GM12878 (cell line): ENCODE data around the gene CNKSR3. TPM values are rescaled to one million over a fixed set of nuclear protein-coding genes. Genes with fewer than 3 reads are reported as not detected.

Source experiments
- ATAC-seq: fragments of 200-7000 bp; cut with Tn5 transposase; 3 replicates; pipeline ENCODE4 v1.9.1; 2020; ENCODE audit warnings: mild to moderate bottlenecking, moderate library complexity
- BruUV-seq: library from RNA; stranded (reverse); fragments of 400-500 nt; replicated peaks from 2 replicates; lab custom pipeline; 2021; lab: Mats Ljungman, UMichigan
- CTCF ChIA-PET: fragments of 300-600 bp; sonication (Branson Sonifier 250); formaldehyde crosslinking; extraction: SDS; loops from one replicate; lab custom pipeline; 2021; ENCODE audit warnings: inconsistent platforms; lab: Yijun Ruan, JAX
- POLR2A ChIA-PET: fragments of 350-600 bp; formaldehyde crosslinking; extraction: SDS; loops from one replicate; lab custom pipeline; 2021; ENCODE audit warnings: inconsistent platforms; lab: Charles Lee
- RAD21 ChIA-PET: fragments of 300-600 bp; sonication (Branson Sonifier 250); formaldehyde crosslinking; loops from one replicate; lab custom pipeline; 2023; ENCODE audit warnings: antibody characterized with exemption; ENCODE audit not compliant: unreplicated experiment; lab: Charles Lee
- SMC1A ChIA-PET: fragments of 300-600 bp; sonication (Branson Sonifier 250); formaldehyde crosslinking; loops from one replicate; lab custom pipeline; 2023; ENCODE audit not compliant: unreplicated experiment, uncharacterized antibody; lab: Charles Lee
- DNase-seq: peaks from one replicate; pipeline ENCODE4 v3.0.0-alpha.2; 2011; ENCODE audit warnings: low read depth, low spot score
- FAIRE-seq: peaks from 3 replicates; lab custom pipeline; 2011; peaks lifted over from hg19 to GRCh38; lab: Jason Lieb, UNC
- H2AFZ ChIP-seq: 2 replicates; pipeline ENCODE4 v1.6.0; 2011; ENCODE audit warnings: low read depth, low read length, control low read depth; ENCODE audit not compliant: control insufficient read depth
- H3K27ac ChIP-seq: 2 replicates; pipeline ENCODE4 v1.5.1; 2011; ENCODE audit warnings: control low read depth; ENCODE audit not compliant: control insufficient read depth, insufficient read depth
- H3K27me3 ChIP-seq, 2 experiments: replicated peaks in 1 of 2; 2 replicates each; pipeline versions ENCODE4 v1.6.0 to v1.6.1; 2011; ENCODE audit warnings: low read length in 1 of 2; ENCODE audit not compliant: control insufficient read depth in 2 of 2, insufficient read depth in 2 of 2
- H3K36me3 ChIP-seq, 2 experiments: 2 replicates each; pipeline ENCODE4 v1.5.1; 2011; ENCODE audit warnings: low read length in 1 of 2; ENCODE audit not compliant: control insufficient read depth in 2 of 2, insufficient read depth in 2 of 2
- H3K4me1 ChIP-seq: 2 replicates; pipeline ENCODE4 v1.6.1; 2011; ENCODE audit warnings: mild to moderate bottlenecking, low read length, moderate library complexity, mixed read lengths; ENCODE audit not compliant: control insufficient read depth, insufficient read depth
- H3K4me2 ChIP-seq: 2 replicates; pipeline ENCODE4 v1.6.0; 2011; ENCODE audit warnings: control low read depth; ENCODE audit not compliant: control insufficient read depth, insufficient read depth
- H3K4me3 ChIP-seq: fragments of 200-600 bp; sonication (generic); 2 replicates; pipeline ENCODE4 v1.5.1; 2016
- H3K79me2 ChIP-seq: 2 replicates; pipeline ENCODE4 v1.6.0; 2011; ENCODE audit warnings: low read length; ENCODE audit not compliant: control insufficient read depth, insufficient read depth
- H3K9ac ChIP-seq: 2 replicates; pipeline ENCODE4 v1.8.0; 2011; ENCODE audit warnings: low read length, control low read depth, mixed read lengths; ENCODE audit not compliant: control insufficient read depth, insufficient read depth
- H3K9me3 ChIP-seq: replicated peaks from 3 replicates; pipeline ENCODE4 v1.5.1; 2011; ENCODE audit warnings: mild to moderate bottlenecking, low read length; ENCODE audit not compliant: control insufficient read depth, insufficient read depth
- H4K20me1 ChIP-seq: 2 replicates; pipeline ENCODE4 v1.6.0; 2011; ENCODE audit not compliant: control insufficient read depth, insufficient read depth
- ATF2 ChIP-seq: IDR thresholded peaks from 2 replicates; pipeline ENCODE4 v1.6.1; 2012; ENCODE audit warnings: low read length, inconsistent platforms
- BMI1 ChIP-seq: fragments of 450-650 bp; IDR thresholded peaks from 2 replicates; pipeline ENCODE4 v1.6.1; 2016; ENCODE audit warnings: mild to moderate bottlenecking, moderate library complexity, borderline replicate concordance
- CEBPB ChIP-seq, 2 experiments: fragments of 150-350 bp in 1 of 2; IDR thresholded peaks; 2 replicates each; pipeline ENCODE4 v1.6.1; 2012 to 2014; ENCODE audit warnings: low read depth in 2 of 2, low read length in 2 of 2, borderline replicate concordance in 1 of 2, inconsistent platforms in 1 of 2
- EGR1 ChIP-seq, 2 experiments: IDR thresholded peaks; 1 replicate in 1 of 2; 2 replicates in 1 of 2; pipeline ENCODE4 v1.6.1; 2011 to 2012; ENCODE audit warnings: low read depth in 2 of 2, low read length in 2 of 2, borderline replicate concordance in 1 of 2, mild to moderate bottlenecking in 1 of 2, moderate library complexity in 1 of 2
- MYB ChIP-seq: fragments of 150-350 bp; IDR thresholded peaks from 2 replicates; pipeline ENCODE4 v1.6.1; 2014; ENCODE audit warnings: mild to moderate bottlenecking, low read depth, low read length, borderline replicate concordance
- MYC ChIP-seq: IDR thresholded peaks from 2 replicates; pipeline ENCODE4 v1.6.1; 2011; ENCODE audit warnings: mild to moderate bottlenecking, low read length, moderate library complexity, inconsistent platforms; ENCODE audit not compliant: insufficient read depth, insufficient replicate concordance, insufficient read length, severe bottlenecking
- NKRF ChIP-seq: fragments of 450-650 bp; conservative IDR thresholded peaks from 2 replicates; pipeline ENCODE4 v1.6.1; 2017; ENCODE audit warnings: mild to moderate bottlenecking, moderate library complexity
- NR2C2 ChIP-seq: IDR thresholded peaks from 2 replicates; pipeline ENCODE4 v1.6.1; 2011; ENCODE audit warnings: borderline replicate concordance, low read depth; ENCODE audit not compliant: control insufficient read depth, insufficient read length
- PKNOX1 ChIP-seq: fragments of 450-650 bp; IDR thresholded peaks from 2 replicates; pipeline ENCODE4 v1.6.1; 2016; ENCODE audit warnings: mild to moderate bottlenecking
- RAD21 ChIP-seq: IDR thresholded peaks from 2 replicates; pipeline ENCODE4 v1.6.1; 2011; ENCODE audit warnings: mild to moderate bottlenecking, low read depth, low read length, moderate library complexity; ENCODE audit not compliant: insufficient read depth
- SMARCA5 ChIP-seq: fragments of 450-650 bp; IDR thresholded peaks from 2 replicates; pipeline ENCODE4 v1.6.1; 2017; ENCODE audit warnings: mild to moderate bottlenecking
- TAF1 ChIP-seq: IDR thresholded peaks from 2 replicates; pipeline ENCODE4 v1.6.1; 2011; ENCODE audit warnings: mild to moderate bottlenecking, low read depth, low read length, borderline replicate concordance
- ZNF207 ChIP-seq: fragments of 450-650 bp; IDR thresholded peaks from 2 replicates; pipeline ENCODE4 v1.6.1; 2014; ENCODE audit warnings: antibody characterized with exemption, mild to moderate bottlenecking, borderline replicate concordance
- ZNF687 ChIP-seq: fragments of 450-650 bp; IDR thresholded peaks from 2 replicates; pipeline ENCODE4 v1.6.1; 2017; ENCODE audit warnings: mild to moderate bottlenecking, moderate library complexity
- WGBS: methylation state at CpG from one replicate; pipeline ENCODE4 v1.1.6; 2016; ENCODE audit warnings: low lambda C conversion rate; ENCODE audit not compliant: insufficient replicate concordance, insufficient coverage; ENCODE audit errors: missing lambda C conversion rate; 5-methylcytosine and 5-hydroxymethylcytosine counted together
- in situ Hi-C: fragments of 300-500 bp; cut with MboI; formaldehyde crosslinking; loops from 9 replicates; pipeline ENCODE4 v1.14.3; 2018; ENCODE audit warnings: mixed read lengths
- intact Hi-C: fragments of 100-400 bp; cut with micrococcal nuclease; formaldehyde crosslinking; loops from one replicate; pipeline ENCODE4 v1.14.2; 2022; ENCODE audit not compliant: unreplicated experiment
- polyA plus RNA-seq, 11 experiments: library from polyadenylated mRNA; depleted of rRNA in 4 of 11; unstranded in 6 of 11; stranded (reverse) in 5 of 11; fragments of >200 nt; fragmentation: Nextera tagmentation in 4 of 11; fragmentation: Illumina TruSeq in 1 of 11; extraction: Ambion mirVana in 4 of 11; extraction: Trizol in 1 of 11; gene quantifications; 1 replicate in 1 of 11; 2 replicates in 10 of 11; pipeline versions ENCODE4 v1.2.1 to v1.2.3, GENCODE V29; 2011 to 2016; ENCODE audit warnings: inconsistent platforms in 2 of 11, missing spikeins in 2 of 11, low read depth in 1 of 11
- total RNA-seq, 4 experiments: library from RNA; depleted of rRNA in 3 of 4; stranded (reverse); fragments of >200 nt in 3 of 4; fragmentation: Illumina TruSeq in 1 of 4; extraction: Trizol in 1 of 4; gene quantifications; 2 replicates each; pipeline versions ENCODE4 v1.2.1 to v1.2.3, GENCODE V29; 2013 to 2021

The CNKSR3 gene
- total and polyA plus RNA-seq, 10 of the 15 experiments (the other 5 are each of a cell fraction or from before 2014, with no cell fraction given) = under 0.01 to 0.48 (median 0.12) TPM; not detected in 2

- ChIA-PET CTCF (interaction anchor here (0.7 to 2.5 kb wide), 11 partner anchors 15 to 299 kb away, joined by 3 to 25 read pairs (median 5); no protein-coding TSS in a partner anchor), RAD21 (interaction anchor here (1.2 to 1.8 kb wide), 2 partner anchors 94 to 214 kb away, joined by 3 to 8 read pairs; no protein-coding TSS in a partner anchor), POLR2A (no interaction called here), SMC1A (interaction anchor here (0.9 to 4.6 kb wide), 7 partner anchors 16 to 217 kb away, joined by 3 to 28 read pairs (median 4); no protein-coding TSS in a partner anchor)
- Histone ChIP-seq H3K27ac (no peak overlapping the region), H3K27me3 (no peaks in the 10 kb centered on the region; a peak in 1 of 4 replicates), H2AFZ (no peak overlapping the region), H3K9me3 (no peaks in the 10 kb centered on the region), H3K4me3 (no peak overlapping the region), H3K4me1 (no peaks in the 10 kb centered on the region), H4K20me1 (no peaks in the 10 kb centered on the region), H3K36me3 (no peaks in the 10 kb centered on the region), H3K79me2 (no peaks in the 10 kb centered on the region), H3K4me2 (no peak overlapping the region), H3K9ac (no peak overlapping the region)
- 25% methylated on average over 4 of the region's 4 CpGs for WGBS
- intact Hi-C loops = no loop called here
- FAIRE-seq (no peak), ATAC-seq (no peak), DNase-seq (no peak)
- no TSS peak for BruUV-seq
- in situ Hi-C loops = no loop called here
- no peak for TF ChIP-seq NKRF
- no peak for TF ChIP-seq ZNF207
- TF ChIP-seq PKNOX1 = no peak
- no peak for TF ChIP-seq EGR1 (IDR thresholded peaks at IDR 0.05; ENCODE audit: borderline replicate concordance in 1 of 2, low read depth in 2 of 2, low read length in 2 of 2)
- TF ChIP-seq RAD21 = no peak
- no peak for TF ChIP-seq ATF2
- TF ChIP-seq ZNF687 = no peak
- TF ChIP-seq BMI1 = no peak
- no peak for TF ChIP-seq MYB
- no peak for TF ChIP-seq MYC
- TF ChIP-seq CEBPB (IDR thresholded peaks at IDR 0.05; ENCODE audit: borderline replicate concordance in 1 of 2, low read depth in 2 of 2, low read length in 2 of 2) = no peak
- no peak for TF ChIP-seq NR2C2
- no peak for TF ChIP-seq SMARCA5
- TF ChIP-seq TAF1 = no peak
These were observed 139.2 kb downstream of the CNKSR3 start for GRCh38 chr6:154371281-154371680.
